ENCODE results near the gene PLK3.
"Not testable (repeated sequence)": the region's sequence is repeated elsewhere in the genome, so short reads cannot be mapped to it uniquely, and the experiment has no call there.

PLK3 gene

DNA sequence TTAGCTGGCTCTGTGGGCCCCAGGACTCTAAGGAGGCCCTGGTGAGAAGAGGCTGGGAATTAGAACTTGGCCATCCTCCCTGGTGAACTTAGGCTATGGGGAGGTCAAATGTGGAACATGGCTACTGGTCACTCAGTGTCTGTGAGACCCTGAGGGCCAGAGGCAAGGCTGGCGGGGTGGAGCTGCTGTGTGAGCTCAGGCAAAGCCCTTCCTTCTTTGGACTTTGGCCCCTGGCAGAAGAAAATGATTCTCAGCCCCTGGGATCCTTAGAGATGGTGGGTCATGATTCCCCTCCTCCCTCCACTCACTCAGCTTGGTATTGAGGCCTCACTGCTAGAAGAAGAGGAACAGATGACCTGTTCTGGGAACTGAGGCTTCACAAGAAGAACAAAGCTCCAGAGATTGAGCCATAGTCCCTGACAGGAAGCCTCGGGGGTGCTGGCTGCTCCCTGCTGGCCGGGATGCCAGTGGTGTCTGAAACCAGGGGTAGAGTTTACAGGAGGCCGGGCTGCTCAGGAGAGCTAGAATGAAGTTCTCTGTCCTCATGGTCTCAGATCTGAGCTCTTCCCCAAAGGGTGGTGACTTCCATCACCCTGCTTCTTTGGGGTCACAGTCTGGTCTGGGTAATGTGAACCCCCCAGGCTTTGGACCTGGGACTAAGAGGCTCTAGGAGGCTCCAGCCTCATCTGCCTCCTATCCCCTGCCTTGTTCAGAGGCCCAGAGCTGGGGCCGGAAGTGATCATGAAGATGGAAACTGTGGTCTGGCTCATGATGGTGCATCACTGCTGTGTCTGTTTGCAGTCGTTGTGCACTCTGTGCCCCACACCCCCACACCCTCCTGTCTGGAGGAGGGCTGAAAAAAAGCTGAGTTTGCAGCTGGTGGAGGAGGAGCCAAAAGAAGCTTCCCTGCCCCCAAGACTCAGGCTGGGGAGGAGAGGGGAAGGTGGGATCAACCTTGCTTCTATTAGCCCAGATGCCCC, 9.1 kb downstream of the PLK3 start:
- DNase-seq (ENCODE audit: low spot score): no peak

- no peak for DNase-seq (ENCODE audit: low spot score)
Measured at GRCh38 chr1:44810101-44810761, 10.1 kb downstream of the PLK3 start.

DNA sequence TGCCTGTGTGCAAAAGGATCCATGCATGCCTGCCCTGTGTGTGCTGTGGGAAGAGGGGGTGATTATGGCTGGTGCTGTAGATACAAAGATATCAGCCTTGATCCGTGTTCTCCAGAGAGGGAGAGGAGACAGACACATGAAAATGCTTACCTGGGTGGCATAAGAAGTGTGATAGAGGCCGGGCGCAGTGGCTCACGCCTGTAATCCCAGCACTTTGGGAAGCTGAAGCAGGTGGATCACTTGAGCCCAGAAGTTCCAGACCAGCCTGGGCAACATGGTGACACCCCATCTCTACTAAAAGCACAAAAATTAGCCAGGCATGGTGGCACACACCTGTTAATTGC, 10.6 kb downstream of the PLK3 start:
- DNase-seq (ENCODE audit: low spot score): not testable (repeated sequence)

DNA sequence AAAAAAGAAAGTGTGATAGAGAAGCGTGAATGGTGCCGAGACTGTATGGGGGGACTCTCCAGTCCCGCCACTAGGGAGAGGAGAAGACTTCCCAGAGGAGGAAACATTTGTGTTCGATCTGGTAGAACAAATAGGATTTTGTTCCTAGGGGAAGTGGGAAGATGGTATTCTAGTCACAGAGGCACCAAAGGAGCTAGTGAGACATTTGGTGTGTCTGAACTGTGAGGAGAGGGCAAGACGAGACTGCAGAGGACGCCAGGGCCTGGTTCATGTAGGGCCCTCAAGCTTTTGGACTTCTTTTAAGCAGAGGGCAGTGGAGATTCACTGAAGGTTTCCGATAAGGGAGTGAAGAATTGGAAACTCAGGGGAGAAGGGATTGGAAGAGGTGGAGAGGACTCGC, 11.1 kb downstream of the PLK3 start:
- no peak for DNase-seq (ENCODE audit: low spot score)

- no peak for DNase-seq (ENCODE audit: low spot score)
Measured at GRCh38 chr1:44812822-44813543, 12.8 kb downstream of the PLK3 start.

DNA sequence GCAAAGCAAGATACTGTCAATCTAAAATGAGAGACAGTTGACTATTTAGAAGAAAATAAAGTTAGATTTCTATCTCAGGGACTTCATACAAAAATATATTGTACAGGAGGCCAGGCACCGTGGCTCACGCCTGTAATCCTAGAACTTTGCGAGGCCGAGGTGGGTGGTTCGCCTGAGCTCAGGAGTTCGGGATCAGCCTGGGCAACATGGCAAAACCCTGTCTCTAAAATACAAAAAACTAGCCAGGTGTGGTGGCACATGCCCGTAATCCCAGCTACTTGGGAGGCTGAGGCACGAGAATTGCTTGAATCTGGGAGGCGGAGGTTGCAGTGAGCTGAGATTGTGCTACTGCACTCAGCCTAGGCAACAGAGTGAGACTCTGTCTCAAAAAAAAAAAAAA, 15.7 kb downstream of the PLK3 start:
- DNase-seq (ENCODE audit: low spot score): not testable (repeated sequence)

DNA sequence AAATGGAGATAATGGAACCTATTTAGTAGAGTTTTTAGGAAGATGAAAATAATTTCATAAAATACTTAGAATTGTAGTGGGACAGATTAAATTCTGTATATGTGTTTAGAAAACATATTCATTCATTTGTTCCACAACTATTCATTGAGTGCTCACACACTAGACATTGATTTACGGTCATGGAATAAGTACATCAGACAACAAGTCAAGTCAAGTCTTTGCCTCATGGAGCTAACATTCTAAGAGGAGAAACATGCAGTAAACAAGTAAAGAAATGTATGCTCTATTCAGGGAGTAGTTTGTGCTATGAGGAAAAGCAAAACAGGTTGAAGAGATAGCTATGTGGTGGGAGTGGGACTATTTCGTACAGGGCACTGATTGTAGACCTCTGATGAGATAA, 17.1 kb downstream of the PLK3 start:
- DNase-seq (ENCODE audit: low spot score): no peak

DNA sequence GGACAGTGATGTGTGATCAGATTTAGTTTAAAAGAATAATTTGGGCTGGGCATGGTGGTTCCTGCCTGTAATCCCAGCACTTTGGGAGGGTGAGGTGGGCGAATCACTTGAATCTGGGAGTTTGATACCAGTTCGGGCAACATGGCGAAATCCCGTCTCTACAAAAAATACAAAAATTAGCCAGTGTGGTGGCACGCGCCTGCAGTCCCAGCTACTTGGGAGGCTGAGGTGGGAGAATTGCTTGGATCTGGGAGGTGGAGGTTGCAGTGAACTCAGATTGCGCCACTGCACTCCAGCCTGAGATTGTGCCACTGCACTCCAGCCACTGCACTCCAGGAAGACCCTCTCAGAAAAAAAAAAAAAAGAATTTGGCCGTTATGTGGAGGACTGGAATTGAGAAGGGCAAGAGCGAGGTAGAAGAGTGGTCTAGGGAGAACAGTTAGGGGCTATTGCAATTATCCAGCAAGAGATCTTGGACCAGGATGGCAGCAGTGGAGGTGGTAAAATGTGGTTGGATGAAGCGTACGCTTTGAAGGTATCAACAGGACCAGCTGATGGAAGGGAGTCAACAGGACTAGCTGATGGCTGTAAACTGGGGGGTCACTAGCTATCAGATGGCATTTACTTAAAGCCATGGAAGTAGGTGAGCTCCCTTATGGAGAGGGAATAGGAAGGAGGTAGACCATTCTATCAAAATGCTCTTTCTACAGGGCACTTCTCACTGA, 17.8 kb downstream of the PLK3 start:
- DNase-seq (ENCODE audit: low spot score): no peak

- no peak for DNase-seq (ENCODE audit: low spot score)
Measured at GRCh38 chr1:44819196-44819607, 19.0 kb downstream of the PLK3 start.

- peak; percentile 80 for DNase-seq (ENCODE audit: low spot score)
Measured at GRCh38 chr1:44819608-44820327, 19.6 kb downstream of the PLK3 start.

- DNase-seq (ENCODE audit: low spot score): no peak
Measured at GRCh38 chr1:44820328-44821239, 20.4 kb downstream of the PLK3 start.

DNA sequence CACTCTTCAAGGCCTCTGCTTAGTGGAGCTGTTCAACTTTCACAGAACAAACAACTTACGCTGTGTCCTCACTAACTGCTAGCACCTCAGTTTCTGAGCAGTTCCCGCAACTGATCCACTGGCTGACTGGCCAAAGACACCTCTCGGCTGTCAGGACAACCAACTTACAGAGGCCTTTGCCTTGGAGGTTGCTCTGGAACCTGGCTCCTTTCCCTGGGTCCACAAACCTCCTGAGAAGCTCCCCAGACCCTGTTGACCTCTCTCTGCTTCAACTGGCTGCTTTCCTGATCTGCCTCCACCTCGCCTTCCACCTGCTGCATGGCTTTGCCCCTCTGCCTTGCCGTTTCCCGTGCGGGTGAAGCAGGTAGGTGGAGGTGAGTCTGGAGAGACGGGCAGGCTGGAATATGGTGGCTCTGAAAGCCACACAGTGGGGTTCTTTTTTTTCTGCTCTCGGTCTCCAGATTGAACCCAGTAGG, 21.1 kb downstream of the PLK3 start:
- DNase-seq (ENCODE audit: low spot score): no peak

GRCh38 chr1:44822131-44822701, 22.0 kb downstream of the PLK3 start:
- no peak for DNase-seq (ENCODE audit: low spot score)

- DNase-seq (ENCODE audit: low spot score): no peak
Measured at GRCh38 chr1:44822981-44823451, 22.8 kb downstream of the PLK3 start.

- not testable (repeated sequence) for DNase-seq (ENCODE audit: low spot score)
Measured at GRCh38 chr1:44824392-44824791, 24.2 kb downstream of the PLK3 start.

DNA sequence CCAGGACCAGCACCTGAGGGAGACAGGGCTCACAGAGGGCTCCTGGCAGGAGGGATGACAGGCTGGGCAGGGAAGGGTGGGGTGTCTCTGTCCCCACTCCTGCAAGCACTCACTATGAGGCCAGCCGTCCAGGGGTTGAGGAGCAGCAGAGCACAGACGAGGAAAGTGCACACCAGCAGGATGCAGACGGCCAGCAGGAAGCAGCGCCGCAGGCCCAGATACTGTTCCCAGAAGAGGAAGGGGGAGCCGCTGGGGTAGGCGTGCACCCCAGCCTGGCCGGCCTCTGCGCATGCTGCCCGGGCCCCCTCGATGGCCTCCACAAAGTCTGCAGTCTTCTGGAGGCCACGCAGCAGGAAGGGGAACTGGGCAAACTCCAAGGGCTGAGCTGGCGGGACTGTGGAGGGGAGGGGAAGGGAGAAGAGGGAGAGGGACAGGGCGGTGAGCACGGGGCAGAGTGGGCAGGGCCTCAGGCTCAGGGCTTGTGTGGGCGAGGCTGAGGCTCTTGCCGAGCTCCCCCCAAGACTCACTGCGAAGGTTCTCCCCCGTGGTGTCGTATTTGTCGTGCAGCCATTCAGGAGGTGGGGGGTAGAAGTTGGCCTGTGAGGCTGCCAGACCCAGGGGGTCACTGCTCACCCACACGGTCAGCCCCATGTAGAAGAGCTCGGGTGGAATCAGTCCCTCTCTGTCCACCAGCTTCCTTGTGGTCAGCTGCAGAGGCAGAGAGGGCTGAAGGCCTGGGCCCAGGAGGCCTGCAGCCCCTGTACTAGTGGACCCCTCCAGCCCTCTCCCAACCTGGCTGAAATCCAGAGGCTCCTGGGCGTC, 26.4 kb downstream of the PLK3 start:
- DNase-seq (ENCODE audit: low spot score): no peak

GRCh38 chr1:44827197-44828002, 27.2 kb downstream of the PLK3 start:
- no peak for DNase-seq (ENCODE audit: low spot score)
